GM18868 (cell line): ENCODE data around the gene NXPH4.

Experiments
- ATAC-seq: cut with Tn5 transposase; IDR thresholded peaks from one replicate; pipeline ENCODE4 v1.9.1; 2021; ENCODE audit warnings: mild to moderate bottlenecking, moderate library complexity; ENCODE audit not compliant: unreplicated experiment

NXPH4 gene

GRCh38 chr12:57229634-57230380, 13.2 kb downstream of the NXPH4 start, which contains the start of gene SHMT2:
TSS of gene SHMT2 (plus strand) at chr12:57229711. CDS start at chr12:57229779, 68 bp downstream.
- peak; percentile 63 for ATAC-seq

GRCh38 chr12:57230381-57231155, 14.0 kb downstream of the NXPH4 start:
- no peak for ATAC-seq

- no peak for ATAC-seq
Measured at GRCh38 chr12:57231276-57232021, 14.9 kb downstream of the NXPH4 start.

GRCh38 chr12:57232156-57232756, 15.7 kb downstream of the NXPH4 start:
- ATAC-seq, result no peak

GRCh38 chr12:57233357-57234232, 17.0 kb downstream of the NXPH4 start:
- no peak for ATAC-seq

- no peak for ATAC-seq
Measured at GRCh38 chr12:57234233-57234570, 17.6 kb downstream of the NXPH4 start.

GRCh38 chr12:57234571-57235016, 18.0 kb downstream of the NXPH4 start:
- no peak for ATAC-seq

GRCh38 chr12:57235017-57235727, 18.6 kb downstream of the NXPH4 start:
- no peak for ATAC-seq

- no peak for ATAC-seq
Measured at GRCh38 chr12:57235728-57236131, 19.1 kb downstream of the NXPH4 start.

GRCh38 chr12:57236201-57236924, 19.8 kb downstream of the NXPH4 start:
- ATAC-seq, result no peak

- no peak for ATAC-seq
Measured at GRCh38 chr12:57236925-57237595, 20.5 kb downstream of the NXPH4 start.

- ATAC-seq, result no peak
Measured at GRCh38 chr12:57237596-57237931, 21.0 kb downstream of the NXPH4 start.

- no peak for ATAC-seq
Measured at GRCh38 chr12:57237932-57238853, 21.6 kb downstream of the NXPH4 start.

GRCh38 chr12:57238854-57239554, 22.4 kb downstream of the NXPH4 start:
- peak; percentile 55 for ATAC-seq

- no peak for ATAC-seq
Measured at GRCh38 chr12:57239587-57240065, 23.0 kb downstream of the NXPH4 start.

- ATAC-seq, result no peak
Measured at GRCh38 chr12:57240066-57240921, 23.7 kb downstream of the NXPH4 start.
